Nephron (organoid): ENCODE data around the gene ABCC1.
"Not testable (repeated sequence)": the region's sequence is repeated elsewhere in the genome, so short reads cannot be mapped to it uniquely, and the experiment has no call there.

Experiments
- H3K27ac Mint-ChIP-seq, 3 experiments: 2 replicates each; pipeline ENCODE4 v1.8.0; 2020; ENCODE audit warnings: mixed read lengths in 3 of 3, mild to moderate bottlenecking in 2 of 3, moderate library complexity in 1 of 3
- H3K27me3 Mint-ChIP-seq: 2 replicates; pipeline ENCODE4 v1.8.0; 2021; ENCODE audit warnings: low read depth, mild to moderate bottlenecking, moderate library complexity, mixed read lengths
- H3K36me3 Mint-ChIP-seq: 2 replicates; pipeline ENCODE4 v1.8.0; 2020; ENCODE audit warnings: low read depth, mixed read lengths
- H3K4me1 Mint-ChIP-seq: 2 replicates; pipeline ENCODE4 v1.8.0; 2020; ENCODE audit warnings: mixed read lengths
- H3K4me3 Mint-ChIP-seq, 3 experiments: 2 replicates each; pipeline ENCODE4 v1.8.0; 2020; ENCODE audit warnings: mild to moderate bottlenecking in 3 of 3, mixed read lengths in 3 of 3, moderate library complexity in 2 of 3
- H3K9me3 Mint-ChIP-seq: 2 replicates; pipeline ENCODE4 v1.8.0; 2020; ENCODE audit warnings: mixed read lengths
- CTCF ChIP-seq, 3 experiments: fragments of 200-600 bp; sonication (generic); IDR thresholded peaks; one replicate each; pipeline ENCODE4 v1.5.0; 2021; ENCODE audit warnings: antibody characterized with exemption in 3 of 3; ENCODE audit not compliant: unreplicated experiment in 3 of 3

ABCC1 gene

GRCh38 chr16:15953929-15954813 lies 4.8 kb downstream of the ABCC1 start:
- Mint-ChIP-seq H3K4me3 (no peak overlapping the region), H3K27me3 (no peaks in the 10 kb centered on the region), H3K27ac (no peak overlapping the region), H3K4me1 (peaks cover 21% of the 10 kb centered on the region), H3K36me3 (no peaks in the 10 kb centered on the region), H3K9me3 (no peaks in the 10 kb centered on the region)
- TF ChIP-seq CTCF (IDR thresholded peaks at IDR 0.05; ENCODE audit: unreplicated experiment in 3 of 3): no peak

DNA sequence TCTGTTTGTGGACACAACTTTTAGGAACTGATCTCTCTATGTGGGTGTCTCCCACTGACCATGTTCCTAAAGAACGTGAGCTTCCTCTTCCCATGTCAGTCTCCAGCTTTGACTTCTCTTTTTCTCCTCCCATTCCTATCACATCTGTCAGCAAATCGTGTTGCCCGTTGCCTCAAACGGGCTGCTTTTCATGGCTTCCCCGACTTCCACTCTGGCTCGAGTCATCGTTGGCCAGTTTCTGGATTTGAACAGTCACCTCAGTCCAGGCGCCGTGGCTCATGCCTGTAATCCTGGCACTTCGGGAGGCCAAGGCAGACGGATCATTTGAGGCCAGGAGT lies 5.4 kb downstream of the ABCC1 start:
- Mint-ChIP-seq H3K36me3 (no peaks in the 10 kb centered on the region), H3K27ac (peak overlapping the region in 1 of 3 experiments; percentile 24), H3K4me3 (peak overlapping the region in 1 of 3 experiments; percentile 23), H3K27me3 (no peaks in the 10 kb centered on the region), H3K4me1 (peaks cover 21% of the 10 kb centered on the region), H3K9me3 (no peaks in the 10 kb centered on the region)
- TF ChIP-seq CTCF (IDR thresholded peaks at IDR 0.05; ENCODE audit: unreplicated experiment in 3 of 3): no peak

GRCh38 chr16:15955425-15955824 lies 6.0 kb downstream of the ABCC1 start:
- H3K27ac Mint-ChIP-seq: no peak overlapping the region
- no peaks in the 10 kb centered on the region for H3K27me3 Mint-ChIP-seq
- H3K36me3 Mint-ChIP-seq: no peaks in the 10 kb centered on the region
- H3K4me3 Mint-ChIP-seq: no peak overlapping the region
- H3K4me1 Mint-ChIP-seq: peaks cover 17% of the 10 kb centered on the region
- H3K9me3 Mint-ChIP-seq: no peaks in the 10 kb centered on the region
- no peak for TF ChIP-seq CTCF (IDR thresholded peaks at IDR 0.05; ENCODE audit: unreplicated experiment in 3 of 3)

DNA sequence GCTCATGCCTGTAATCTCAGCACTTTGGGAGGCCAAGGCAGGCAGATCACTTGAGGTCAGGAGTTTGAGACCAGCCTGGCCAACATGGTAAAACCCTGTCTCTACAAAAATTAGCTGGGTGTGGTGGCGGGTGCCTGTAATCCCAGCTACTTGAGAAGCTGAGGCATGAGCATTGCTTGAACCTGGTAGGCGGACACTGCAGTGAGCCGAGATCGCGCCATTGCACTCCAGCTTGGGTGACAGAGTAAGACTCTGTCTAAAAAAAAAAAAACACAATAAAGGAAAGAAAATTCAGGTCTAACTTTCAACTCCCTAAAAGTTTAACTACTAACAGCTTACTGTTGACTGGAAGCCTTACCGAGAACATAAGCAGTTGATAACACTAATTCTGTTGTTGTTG lies 6.7 kb downstream of the ABCC1 start:
- not testable (repeated sequence) for H3K36me3 Mint-ChIP-seq, H3K9me3 Mint-ChIP-seq, H3K27me3 Mint-ChIP-seq, H3K4me3 Mint-ChIP-seq, H3K27ac Mint-ChIP-seq
- peaks cover 10% of the 10 kb centered on the region for H3K4me1 Mint-ChIP-seq

DNA sequence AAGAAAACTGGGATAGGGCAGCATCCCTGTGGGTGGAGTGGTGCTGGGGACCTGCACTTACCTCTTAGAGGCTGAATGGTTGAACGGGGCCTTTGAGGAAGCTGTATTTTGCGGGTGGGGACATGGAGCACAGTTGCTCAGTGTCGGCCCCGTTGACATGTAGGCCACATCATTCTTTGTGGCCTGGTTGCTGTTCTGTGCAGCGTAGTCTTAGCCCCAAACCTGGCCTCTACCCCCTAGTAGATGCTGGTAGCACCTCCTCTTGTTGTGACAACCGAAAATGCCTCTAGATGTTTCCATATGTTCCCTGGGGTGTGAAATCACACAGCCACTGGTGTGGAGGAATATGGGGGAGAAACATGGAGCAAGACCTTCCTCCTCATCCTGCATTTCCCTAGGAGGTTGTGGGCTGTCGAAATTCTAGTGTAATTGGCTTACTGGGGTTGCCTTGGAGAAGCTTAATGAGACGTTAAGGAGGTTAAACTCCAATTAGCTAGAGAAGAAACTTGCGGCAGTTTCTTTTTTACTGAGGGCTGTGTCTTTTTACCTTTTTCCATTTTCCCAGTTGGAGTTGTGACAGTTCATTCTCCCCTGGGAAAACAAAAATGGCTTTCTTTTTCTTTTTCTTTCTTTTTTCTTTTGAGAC lies 9.4 kb downstream of the ABCC1 start:
- Mint-ChIP-seq H3K4me3 (no peak overlapping the region), H3K27me3 (no peaks in the 10 kb centered on the region), H3K9me3 (peaks cover 12% of the 10 kb centered on the region), H3K36me3 (peaks cover 13% of the 10 kb centered on the region), H3K4me1 (no peaks in the 10 kb centered on the region), H3K27ac (peak overlapping the region in 2 of 3 experiments; percentile 34 to 92)
- no peak for TF ChIP-seq CTCF (IDR thresholded peaks at IDR 0.05; ENCODE audit: unreplicated experiment in 3 of 3)

DNA sequence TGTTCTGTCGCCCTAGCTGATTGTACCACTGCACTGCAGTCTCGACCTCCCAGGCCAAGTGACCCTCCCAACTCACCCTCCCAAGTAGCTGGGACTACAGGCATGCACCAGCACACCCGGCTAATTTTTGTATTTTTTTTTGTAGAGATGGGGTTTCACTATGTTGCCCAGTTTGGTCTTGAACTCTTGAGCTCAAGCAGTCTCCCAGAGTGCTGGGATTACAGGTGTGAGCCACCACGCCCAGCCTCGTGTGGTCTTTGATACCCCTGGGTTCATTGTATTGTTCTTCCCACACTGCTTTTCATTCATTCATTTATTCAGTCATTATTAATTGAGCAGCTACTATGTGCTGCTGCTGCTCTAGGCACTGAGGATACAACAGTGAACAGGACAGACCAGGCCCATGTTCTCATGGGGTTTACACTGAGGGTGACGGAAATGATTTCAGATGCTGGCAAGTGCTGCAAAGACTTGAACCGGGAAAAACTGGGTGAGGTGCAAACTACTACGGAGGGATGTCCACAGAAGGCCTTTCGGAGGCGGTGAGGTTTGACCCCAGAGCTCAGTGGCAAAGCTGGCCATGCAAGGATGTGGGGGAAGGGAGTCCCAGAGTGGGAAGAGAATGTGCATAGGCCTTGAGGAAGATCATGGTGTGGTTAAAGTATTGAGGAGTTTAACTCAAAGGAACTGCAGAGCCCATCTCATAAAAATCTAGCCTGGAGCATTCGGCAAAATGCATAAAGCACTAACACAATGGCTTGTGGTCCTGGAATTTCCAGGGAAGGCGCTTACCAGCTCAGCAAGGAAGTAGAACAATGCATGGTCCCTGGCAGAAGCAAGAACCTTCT lies 10.9 kb downstream of the ABCC1 start:
- Mint-ChIP-seq H3K27ac (peak overlapping the region in 1 of 3 experiments; percentile 92), H3K4me1 (no peaks in the 10 kb centered on the region), H3K4me3 (no peak overlapping the region), H3K27me3 (no peaks in the 10 kb centered on the region), H3K36me3 (peaks cover 17% of the 10 kb centered on the region), H3K9me3 (peaks cover 12% of the 10 kb centered on the region)
- no peak for TF ChIP-seq CTCF (IDR thresholded peaks at IDR 0.05; ENCODE audit: unreplicated experiment in 3 of 3)
